ENCODE measurements around the gene TSC22D4. TPM values are rescaled to one million over a fixed set of nuclear protein-coding genes. Genes with fewer than 3 reads are reported as not detected.
A peak's percentile ranks its signal among the peaks of the same experiment; 100 is the strongest.

Gene TSC22D4
- total and polyA plus RNA-seq, 9 of the 15 experiments (the other 6 are each of a cell fraction or from before 2014, with no cell fraction given), result 0.37 to 107 (median 28.7) TPM

- TF ChIP-seq TFE3 (CRISPR knock-in tag; IDR thresholded peaks at IDR 0.05) (no peak), ARID1B (IDR thresholded peaks at IDR 0.05) (no peak), DACH1 (IDR thresholded peaks at IDR 0.05; ENCODE audit: partially characterized antibody) (no peak), FOXA3 (CRISPR knock-in tag; conservative IDR thresholded peaks at IDR 0.05 in 1 of 2, IDR thresholded peaks at IDR 0.05 in 1 of 2) (no peak), KLF16 (IDR thresholded peaks at IDR 0.05) (no peak), SRSF1 (IDR thresholded peaks at IDR 0.05; ENCODE audit: low read depth, low read length) (no peak), WHSC1 (IDR thresholded peaks at IDR 0.05; ENCODE audit: low read length) (no peak), ZBTB5 (IDR thresholded peaks at IDR 0.05) (no peak), ZBTB49 (CRISPR knock-in tag; IDR thresholded peaks at IDR 0.05; ENCODE audit: borderline replicate concordance) (no peak; the same call in 1 of the 2 replicates), SRSF7 (optimal IDR thresholded peaks at IDR 0.05; ENCODE audit: low read depth, low read length) (no peak), CEBPG (CRISPR knock-in tag; IDR thresholded peaks at IDR 0.05) (no peak), CEBPG (tag; conservative IDR thresholded peaks at IDR 0.05 in 1 of 2, IDR thresholded peaks at IDR 0.05 in 1 of 2) (no peak), ZNF41 (CRISPR knock-in tag; conservative IDR thresholded peaks at IDR 0.05) (0 out of 2 replicates have a peak, but pooled peaks have one; percentile 29), GATAD2A (IDR thresholded peaks at IDR 0.05) (no peak), DLX4 (CRISPR knock-in tag; IDR thresholded peaks at IDR 0.05) (no peak), THAP7 (CRISPR knock-in tag; IDR thresholded peaks at IDR 0.05) (no peak), ZFX (CRISPR knock-in tag; IDR thresholded peaks at IDR 0.05) (no peak)
Observed at GRCh38 chr7:100427762-100428198, 51.2 kb downstream of the TSC22D4 start (continued).

Measured in K562 (cell line).